Measurements from ENCODE around the gene RAD18. TPM values are rescaled to one million over a fixed set of nuclear protein-coding genes. Genes with fewer than 3 reads are reported as not detected.

Gene RAD18
- total RNA-seq, 2 donors from 2014 or later = 3.0 to 7.2 TPM

DNA sequence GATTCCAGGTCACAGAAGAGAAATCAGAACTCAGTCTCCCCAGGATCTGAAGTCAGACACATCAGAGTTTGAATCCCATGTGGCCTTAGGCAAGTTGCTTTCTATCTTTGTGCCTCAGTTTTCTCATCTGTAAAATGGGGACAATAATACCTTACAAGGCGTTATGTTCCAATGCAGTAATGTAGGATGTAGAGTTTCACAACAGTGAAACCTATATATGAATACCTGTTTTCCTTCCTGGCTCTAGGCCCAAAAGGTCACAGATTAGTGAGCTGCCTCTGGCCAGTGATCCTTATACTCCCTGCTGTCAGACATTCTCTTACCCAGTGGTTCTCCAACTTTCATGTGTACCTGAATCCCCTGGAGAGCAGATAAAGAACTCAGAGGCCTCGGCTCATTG, 121.0 kb downstream of the RAD18 start:
- Histone ChIP-seq H3K4me1 (ENCODE audit: control insufficient read depth in 1 of 2, low read depth in 2 of 2) (peaks cover 0 to 11% of the 10 kb centered on the region in 2 donors), H3K9me3 (no peaks in the 10 kb centered on the region), H3K4me3 (no peak overlapping the region), H3K36me3 (no peaks in the 10 kb centered on the region), H3K27me3 (replicated peaks; ENCODE audit: insufficient read depth) (no peaks in the 10 kb centered on the region), H3K27ac (no peak overlapping the region)
- DNase-seq (ENCODE audit: low spot score) (no peak), ATAC-seq (ENCODE audit: insufficient number of reproducible peaks, low FRiP score, low read depth) (no peak)
- TF ChIP-seq CTCF (IDR thresholded peaks at IDR 0.05) = no peak

DNA sequence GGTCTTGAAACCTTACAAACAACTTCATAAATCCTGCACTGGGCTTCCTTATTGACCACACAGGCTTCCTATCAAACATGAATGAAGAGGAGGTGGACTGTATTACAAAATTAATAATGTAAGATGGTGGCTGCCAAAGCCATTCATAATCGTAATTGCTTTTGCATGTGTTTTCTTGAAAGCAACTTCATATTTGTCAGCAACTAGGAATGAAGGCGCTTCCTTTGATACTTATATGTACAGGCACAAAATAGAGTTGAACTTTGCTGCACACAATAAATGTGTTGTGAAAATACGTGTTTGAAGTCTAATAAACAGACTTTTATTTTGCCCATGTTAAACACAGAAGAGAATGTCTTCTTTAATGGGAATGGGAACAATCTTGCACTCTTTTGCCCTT, 121.8 kb downstream of the RAD18 start:
- H3K27ac ChIP-seq = no peak overlapping the region
- TF ChIP-seq CTCF (IDR thresholded peaks at IDR 0.05) = no peak
- H3K4me1 ChIP-seq (ENCODE audit: control insufficient read depth in 1 of 2, low read depth in 2 of 2) = peaks cover 0 to 11% of the 10 kb centered on the region in 2 donors
- H3K4me3 ChIP-seq = no peak overlapping the region
- no peaks in the 10 kb centered on the region for H3K27me3 ChIP-seq (replicated peaks; ENCODE audit: insufficient read depth)
- DNase-seq (ENCODE audit: low spot score) (no peak), ATAC-seq (ENCODE audit: insufficient number of reproducible peaks, low FRiP score, low read depth) (no peak)
- H3K36me3 ChIP-seq = no peaks in the 10 kb centered on the region
- H3K9me3 ChIP-seq = no peaks in the 10 kb centered on the region

GRCh38 chr3:8840556-8840955, 122.7 kb downstream of the RAD18 start:
- no peak overlapping the region for H3K4me3 ChIP-seq
- H3K27ac ChIP-seq = no peak overlapping the region
- no peaks in the 10 kb centered on the region for H3K36me3 ChIP-seq
- H3K9me3 ChIP-seq = no peaks in the 10 kb centered on the region
- no peak for ATAC-seq (ENCODE audit: insufficient number of reproducible peaks, low FRiP score, low read depth)
- peaks cover 0 to 4% of the 10 kb centered on the region in 2 donors for H3K4me1 ChIP-seq (ENCODE audit: control insufficient read depth in 1 of 2, low read depth in 2 of 2)
- no peak for DNase-seq (ENCODE audit: low spot score)
- H3K27me3 ChIP-seq (replicated peaks; ENCODE audit: insufficient read depth) = no peaks in the 10 kb centered on the region
- no peak for TF ChIP-seq CTCF (IDR thresholded peaks at IDR 0.05)

- Histone ChIP-seq H3K27ac (no peak overlapping the region), H3K36me3 (no peaks in the 10 kb centered on the region), H3K4me3 (no peak overlapping the region), H3K27me3 (replicated peaks; ENCODE audit: insufficient read depth) (no peaks in the 10 kb centered on the region), H3K9me3 (no peaks in the 10 kb centered on the region), H3K4me1 (ENCODE audit: control insufficient read depth in 1 of 2, low read depth in 2 of 2) (no peaks in the 10 kb centered on the region)
- DNase-seq (ENCODE audit: low spot score) (no peak), ATAC-seq (ENCODE audit: insufficient number of reproducible peaks, low FRiP score, low read depth) (no peak)
- no peak for TF ChIP-seq CTCF (IDR thresholded peaks at IDR 0.05)
Observed at GRCh38 chr3:8839607-8840325, 123.5 kb downstream of the RAD18 start.

DNA sequence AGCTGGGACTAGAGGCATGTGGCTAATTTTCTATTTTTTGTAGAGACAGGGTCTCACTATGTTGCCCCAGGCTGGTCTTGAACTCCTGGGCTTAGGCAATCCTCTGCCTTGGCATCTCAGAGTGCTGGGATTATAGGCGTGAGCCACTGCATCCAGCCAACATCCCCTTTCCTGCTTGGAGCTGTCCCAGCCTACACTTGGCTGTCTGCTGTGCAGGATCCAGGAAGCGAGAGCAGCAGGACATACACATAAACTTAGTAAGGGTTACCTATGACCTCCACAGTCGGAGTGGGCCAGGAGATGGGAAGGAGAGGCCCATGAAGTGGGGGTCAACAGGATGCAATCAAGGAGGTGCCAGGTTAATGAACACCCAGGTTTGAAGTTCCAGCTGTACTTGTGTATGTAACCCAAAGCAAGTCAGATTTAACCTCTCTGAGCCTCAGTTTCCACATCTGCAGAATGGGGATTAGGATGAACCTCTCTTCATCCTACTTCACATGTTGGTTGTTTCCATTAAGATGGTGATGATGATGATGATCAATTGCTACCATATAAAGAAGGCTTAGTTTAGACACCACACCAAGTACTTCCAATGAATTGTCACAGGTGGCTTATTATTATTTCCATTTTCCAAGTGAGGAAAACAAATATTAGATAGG, 124.4 kb downstream of the RAD18 start:
- H3K4me3 ChIP-seq = no peak overlapping the region
- no peaks in the 10 kb centered on the region for H3K4me1 ChIP-seq (ENCODE audit: control insufficient read depth in 1 of 2, low read depth in 2 of 2)
- H3K36me3 ChIP-seq = no peaks in the 10 kb centered on the region
- no peak for DNase-seq (ENCODE audit: low spot score)
- no peaks in the 10 kb centered on the region for H3K9me3 ChIP-seq
- H3K27me3 ChIP-seq (replicated peaks; ENCODE audit: insufficient read depth) = no peaks in the 10 kb centered on the region
- ATAC-seq (ENCODE audit: insufficient number of reproducible peaks, low FRiP score, low read depth) = no peak
- H3K27ac ChIP-seq = no peak overlapping the region
- TF ChIP-seq CTCF (IDR thresholded peaks at IDR 0.05) = no peak
